Sigmoid colon (tissue), 7 donors: ENCODE measurements around the gene ZBTB7A. TPM values are rescaled to one million over a fixed set of nuclear protein-coding genes. Genes with fewer than 3 reads are reported as not detected.

ENCODE experiments used
- DNase-seq: peaks from one replicate; pipeline ENCODE4 v3.0.0-alpha.2; 2019
- H3K27ac ChIP-seq, 4 donors: fragments of 200-600 bp; sonication (generic); one replicate each; pipeline ENCODE4 v1.5.1; 2016 to 2019; ENCODE audit warnings: mild to moderate bottlenecking in 1 of 4
- H3K27me3 ChIP-seq, 3 donors: fragments of 200-600 bp; sonication (generic); one replicate each; pipeline ENCODE4 v1.5.1; 2019; ENCODE audit warnings: mild to moderate bottlenecking in 1 of 3
- H3K36me3 ChIP-seq, 4 donors: fragments of 200-600 bp; sonication (generic); one replicate each; pipeline ENCODE4 v1.5.1; 2016 to 2019
- H3K4me1 ChIP-seq, 4 donors: fragments of 200-600 bp; sonication (generic); one replicate each; pipeline ENCODE4 v1.5.1; 2017 to 2019
- H3K4me3 ChIP-seq, 4 donors: fragments of 200-600 bp; sonication (generic); one replicate each; pipeline ENCODE4 v1.5.1; 2017 to 2019; ENCODE audit warnings: mild to moderate bottlenecking in 2 of 4, moderate library complexity in 1 of 4
- H3K9me3 ChIP-seq, 4 donors: fragments of 200-600 bp in 3 of 4; sonication (generic) in 3 of 4; one replicate each; pipeline versions ENCODE4 v1.5.1 to v1.6.1; 2013 to 2019
- EP300 ChIP-seq, 4 donors: sonication (generic); formaldehyde crosslinking; IDR thresholded peaks; one replicate each; pipeline ENCODE4 v1.6.1; 2017; ENCODE audit warnings: antibody characterized with exemption in 4 of 4
- POLR2A ChIP-seq, 2 donors: fragments of 450-650 bp; IDR thresholded peaks; one replicate each; pipeline ENCODE4 v1.6.1; 2016; ENCODE audit warnings: antibody characterized with exemption in 2 of 2, mild to moderate bottlenecking in 2 of 2, moderate library complexity in 2 of 2
- POLR2AphosphoS5 ChIP-seq, 4 donors: sonication (generic); formaldehyde crosslinking; IDR thresholded peaks; one replicate each; pipeline ENCODE4 v1.6.1; 2017; ENCODE audit warnings: antibody characterized with exemption in 4 of 4
- WGBS, 2 donors: extraction: QIAGEN DNeasy Blood & Tissue Kit; methylation state at CpG; one replicate each; pipeline ENCODE4 v1.1.7; 2013; 5-methylcytosine and 5-hydroxymethylcytosine counted together
- intact Hi-C: fragments of 100-400 bp; cut with DNase I; formaldehyde crosslinking; loops from one replicate; pipeline ENCODE4 v1.15.1; 2023
- polyA plus RNA-seq, 3 donors: library from polyadenylated mRNA; stranded (reverse); fragments of 200-250 nt; gene quantifications; one replicate each; pipeline ENCODE4 v1.2.3, GENCODE V29; 2013
- total RNA-seq, 4 donors: library from RNA; depleted of rRNA; stranded (reverse); fragments of >200 nt; gene quantifications; one replicate each; pipeline ENCODE4 v1.1.0, GENCODE V29; 2016
- TF ChIP-seq, protein P1 (sequence below), 4 experiments: fragments of 450-650 bp in 3 of 4; fragments of 200-600 bp in 1 of 4; IDR thresholded peaks; one replicate each; pipeline ENCODE4 v1.5.1; 2016 to 2019; ENCODE audit warnings: antibody characterized with exemption in 4 of 4, mild to moderate bottlenecking in 3 of 4, moderate library complexity in 2 of 4
- donor health status: healthy with polysubstance abuse.
- donor health status: Bipolar disorder and iron deficiency.
- donor health status: healthy.

The ZBTB7A gene
- total and polyA plus RNA-seq, 7 donors = 22.8 to 53.2 (median 38.2) TPM

- intact Hi-C loops = no loop called here
- no peak for DNase-seq
- H3K36me3 ChIP-seq = peaks cover 13 to 53% (median 19%) of the 10 kb centered on the region in 4 donors
- no peak for TF ChIP-seq POLR2AphosphoS5 (IDR thresholded peaks at IDR 0.05)
- no peak for TF ChIP-seq EP300 (IDR thresholded peaks at IDR 0.05)
- TF ChIP-seq, protein P1, sequence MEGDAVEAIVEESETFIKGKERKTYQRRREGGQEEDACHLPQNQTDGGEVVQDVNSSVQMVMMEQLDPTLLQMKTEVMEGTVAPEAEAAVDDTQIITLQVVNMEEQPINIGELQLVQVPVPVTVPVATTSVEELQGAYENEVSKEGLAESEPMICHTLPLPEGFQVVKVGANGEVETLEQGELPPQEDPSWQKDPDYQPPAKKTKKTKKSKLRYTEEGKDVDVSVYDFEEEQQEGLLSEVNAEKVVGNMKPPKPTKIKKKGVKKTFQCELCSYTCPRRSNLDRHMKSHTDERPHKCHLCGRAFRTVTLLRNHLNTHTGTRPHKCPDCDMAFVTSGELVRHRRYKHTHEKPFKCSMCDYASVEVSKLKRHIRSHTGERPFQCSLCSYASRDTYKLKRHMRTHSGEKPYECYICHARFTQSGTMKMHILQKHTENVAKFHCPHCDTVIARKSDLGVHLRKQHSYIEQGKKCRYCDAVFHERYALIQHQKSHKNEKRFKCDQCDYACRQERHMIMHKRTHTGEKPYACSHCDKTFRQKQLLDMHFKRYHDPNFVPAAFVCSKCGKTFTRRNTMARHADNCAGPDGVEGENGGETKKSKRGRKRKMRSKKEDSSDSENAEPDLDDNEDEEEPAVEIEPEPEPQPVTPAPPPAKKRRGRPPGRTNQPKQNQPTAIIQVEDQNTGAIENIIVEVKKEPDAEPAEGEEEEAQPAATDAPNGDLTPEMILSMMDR (IDR thresholded peaks at IDR 0.05) = no peak
- TF ChIP-seq POLR2A (IDR thresholded peaks at IDR 0.05) = no peak
- 90 to 91% methylated on average over 34 of the region's 34 CpGs for WGBS, 2 donors
- no peaks in the 10 kb centered on the region for H3K9me3 ChIP-seq
- no peaks in the 10 kb centered on the region for H3K27me3 ChIP-seq
- H3K27ac ChIP-seq = peak overlapping the region in 1 of 4 donors; percentile 3
- peaks cover 0 to 21% (median 13%) of the 10 kb centered on the region in 4 donors for H3K4me1 ChIP-seq
- no peak overlapping the region for H3K4me3 ChIP-seq
Observed at GRCh38 chr19:4023600-4024398, 42.9 kb downstream of the ZBTB7A start.

DNA sequence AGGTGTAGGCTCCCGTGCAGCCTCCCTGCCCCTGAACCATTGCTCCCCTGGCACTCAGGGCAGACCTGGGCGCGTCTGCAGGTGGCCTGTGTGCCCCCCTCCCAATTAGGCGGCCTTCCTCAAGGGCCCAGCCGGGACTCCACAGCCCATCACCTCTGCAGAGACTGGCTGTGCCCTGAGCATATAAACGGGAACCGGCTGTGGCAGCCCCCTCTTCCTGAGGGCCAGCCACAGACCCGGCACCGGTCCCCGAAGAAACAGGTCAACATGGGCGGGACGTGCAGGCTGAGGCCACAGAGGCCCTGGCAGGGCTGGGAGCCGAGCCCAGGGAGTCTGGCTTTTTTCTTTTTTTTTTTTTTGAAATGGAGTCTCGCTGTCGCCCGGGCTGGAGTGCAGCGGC lies 47.1 kb downstream of the ZBTB7A start:
- Histone ChIP-seq H3K27ac (peak overlapping the region; percentile 12 to 86 (median 81)), H3K27me3 (no peaks in the 10 kb centered on the region), H3K36me3 (peaks cover 0 to 23% (median 6%) of the 10 kb centered on the region in 4 donors), H3K4me3 (no peak overlapping the region), H3K9me3 (no peaks in the 10 kb centered on the region), H3K4me1 (peaks cover 0 to 57% (median 48%) of the 10 kb centered on the region in 4 donors)
- TF ChIP-seq, protein P1 (IDR thresholded peaks at IDR 0.05) = no peak
- TF ChIP-seq POLR2AphosphoS5 (IDR thresholded peaks at IDR 0.05) = peak in 2 of 4 donors; percentile 40 to 48
- peak; percentile 68 for DNase-seq
- 74 to 84% methylated on average over 17 of the region's 17 CpGs for WGBS, 2 donors
- intact Hi-C loops = no loop called here

GRCh38 chr19:4018775-4019504 lies 47.8 kb downstream of the ZBTB7A start:
- no peak overlapping the region for H3K4me3 ChIP-seq
- H3K27me3 ChIP-seq = no peaks in the 10 kb centered on the region
- 93% methylated on average over 19 of the region's 19 CpGs for WGBS, 2 donors
- no peak for TF ChIP-seq EP300 (IDR thresholded peaks at IDR 0.05)
- no peak for TF ChIP-seq POLR2A (IDR thresholded peaks at IDR 0.05)
- TF ChIP-seq, protein P1 (IDR thresholded peaks at IDR 0.05) = no peak
- no peak for TF ChIP-seq POLR2AphosphoS5 (IDR thresholded peaks at IDR 0.05)
- H3K36me3 ChIP-seq = peaks cover 0 to 23% (median under 1%) of the 10 kb centered on the region in 4 donors
- intact Hi-C loops = no loop called here
- H3K27ac ChIP-seq = peak overlapping the region; percentile 12 to 86 (median 81)
- no peaks in the 10 kb centered on the region for H3K9me3 ChIP-seq
- DNase-seq = no peak
- peaks cover 0 to 64% (median 54%) of the 10 kb centered on the region in 4 donors for H3K4me1 ChIP-seq

GRCh38 chr19:4018140-4018613 lies 48.5 kb downstream of the ZBTB7A start:
- Histone ChIP-seq H3K36me3 (peaks cover 7 to 23% (median 8%) of the 10 kb centered on the region in 4 donors), H3K4me3 (no peak overlapping the region), H3K27ac (peak overlapping the region in 3 of 4 donors; percentile 80 to 86 (median 82)), H3K9me3 (no peaks in the 10 kb centered on the region), H3K27me3 (no peaks in the 10 kb centered on the region), H3K4me1 (peaks cover 0 to 71% (median 62%) of the 10 kb centered on the region in 4 donors)
- TF ChIP-seq POLR2A (IDR thresholded peaks at IDR 0.05) (no peak), POLR2AphosphoS5 (IDR thresholded peaks at IDR 0.05) (no peak), EP300 (IDR thresholded peaks at IDR 0.05) (no peak)
- TF ChIP-seq, protein P1 (IDR thresholded peaks at IDR 0.05) = no peak
- no peak for DNase-seq
- WGBS, 2 donors = 89 to 92% methylated on average over 22 of the region's 22 CpGs
- intact Hi-C loops = no loop called here
